ENCODE data around the gene ATR. TPM values are rescaled to one million over a fixed set of nuclear protein-coding genes. Genes with fewer than 3 reads are reported as not detected.
"Not testable (repeated sequence)": the region's sequence is repeated elsewhere in the genome, so short reads cannot be mapped to it uniquely, and the experiment has no call there.

Gene ATR
- total RNA-seq, 1 donor from 2014 or later = 39.1 TPM

DNA sequence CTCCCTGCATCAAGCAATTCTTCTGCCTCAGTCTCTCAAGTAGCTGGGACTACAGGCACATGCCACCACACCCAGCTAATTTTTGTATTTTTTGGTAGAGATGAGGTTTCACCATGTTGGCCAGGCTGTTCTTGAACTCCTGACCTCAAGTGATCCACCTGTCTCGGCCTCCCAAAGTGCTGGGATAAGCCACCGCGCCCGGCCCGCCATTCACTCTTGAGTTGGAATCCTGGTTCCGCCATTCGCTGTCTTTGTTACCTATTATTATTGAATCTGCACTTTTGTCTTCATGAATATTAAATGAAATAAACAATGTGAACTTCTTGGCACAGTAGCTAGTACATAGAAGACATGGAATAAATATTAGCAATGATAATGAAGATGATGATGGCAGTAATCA, 13.7 kb upstream of the ATR start:
- not testable (repeated sequence) for DNase-seq

DNA sequence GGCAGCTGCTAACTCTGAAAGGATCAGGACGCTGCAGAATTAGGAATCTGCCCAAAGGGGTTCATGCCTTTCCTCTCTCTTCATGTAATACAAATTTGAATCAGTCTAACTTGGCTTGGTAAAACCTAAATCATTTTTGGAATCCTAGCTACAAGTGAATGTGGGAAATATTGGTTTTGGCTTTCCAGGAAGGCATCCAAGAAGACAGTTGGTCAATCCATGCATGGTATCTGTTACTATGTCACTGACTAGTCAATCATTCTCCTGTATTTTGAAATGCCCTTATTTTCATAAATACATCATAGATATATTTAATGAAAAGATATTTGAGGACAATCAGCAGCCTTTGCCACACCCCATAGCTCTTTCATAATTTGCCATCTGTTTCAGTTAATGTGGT, 10.2 kb upstream of the ATR start:
- no peak for DNase-seq

DNA sequence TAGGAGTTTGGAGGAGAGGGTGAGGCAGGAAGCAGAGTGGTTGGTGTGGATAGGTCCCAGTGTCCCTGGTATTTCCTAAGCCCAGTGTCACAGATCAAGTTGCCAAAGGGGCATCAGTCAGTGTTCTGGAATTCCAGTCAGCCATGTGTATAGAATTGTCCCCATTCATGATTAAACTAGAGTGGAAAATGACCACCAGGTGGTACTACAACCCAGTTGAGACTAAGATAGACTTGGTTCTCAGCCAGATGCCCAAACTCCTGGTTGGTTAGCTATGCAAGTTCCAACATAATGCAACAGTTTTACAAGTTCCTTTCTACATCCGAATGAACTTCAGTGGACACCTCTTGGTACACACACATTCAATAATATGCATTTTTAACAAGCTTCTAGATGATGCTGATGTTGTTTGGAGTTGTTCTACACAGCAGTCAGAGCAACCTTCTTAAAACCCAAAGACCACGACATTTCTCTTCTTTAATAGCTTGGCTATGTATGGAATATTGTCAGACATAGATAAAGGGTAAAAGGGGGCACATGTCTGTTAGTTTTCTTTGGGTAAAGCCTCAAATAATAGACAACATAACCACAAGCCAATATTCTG, 8.4 kb upstream of the ATR start:
- DNase-seq = peak; percentile 2

DNA sequence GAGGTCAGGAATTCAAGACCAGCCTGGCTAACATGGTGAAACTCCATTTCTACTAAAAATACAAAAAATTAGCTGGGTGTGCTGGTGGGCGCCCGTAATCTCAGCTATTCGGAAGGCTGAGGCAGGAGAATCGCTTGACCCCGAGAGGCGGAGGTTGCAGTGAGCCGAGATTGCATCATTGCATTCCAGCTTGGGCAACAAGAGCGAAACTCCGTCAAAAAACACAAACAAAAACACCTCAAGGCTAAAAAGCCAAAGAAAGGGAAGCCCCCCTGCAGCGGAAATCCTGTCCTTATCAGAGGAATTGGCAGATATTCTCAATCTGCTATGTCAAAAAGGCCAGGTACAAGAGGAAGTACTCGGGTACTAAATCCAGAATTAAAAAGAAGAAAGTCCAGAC, 2.5 kb upstream of the ATR start:
- not testable (repeated sequence) for DNase-seq

DNA sequence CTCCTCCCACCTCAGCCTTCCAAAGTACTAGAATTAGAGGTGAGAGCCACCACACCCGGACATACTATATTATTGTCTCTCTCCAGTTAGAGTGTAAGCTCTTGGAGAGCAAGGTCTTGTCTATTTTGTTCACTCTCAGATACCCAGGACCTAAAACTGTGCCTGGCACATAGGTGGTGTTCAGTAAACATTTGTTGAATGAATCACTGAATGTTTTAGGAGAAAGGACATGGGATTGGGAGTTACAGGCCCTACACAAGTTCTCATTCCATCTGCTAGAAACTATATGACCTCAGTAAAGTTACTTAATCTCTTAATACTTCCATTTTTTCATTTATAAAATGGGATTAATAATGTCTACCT, 1.5 kb upstream of the ATR start:
- DNase-seq = no peak

DNA sequence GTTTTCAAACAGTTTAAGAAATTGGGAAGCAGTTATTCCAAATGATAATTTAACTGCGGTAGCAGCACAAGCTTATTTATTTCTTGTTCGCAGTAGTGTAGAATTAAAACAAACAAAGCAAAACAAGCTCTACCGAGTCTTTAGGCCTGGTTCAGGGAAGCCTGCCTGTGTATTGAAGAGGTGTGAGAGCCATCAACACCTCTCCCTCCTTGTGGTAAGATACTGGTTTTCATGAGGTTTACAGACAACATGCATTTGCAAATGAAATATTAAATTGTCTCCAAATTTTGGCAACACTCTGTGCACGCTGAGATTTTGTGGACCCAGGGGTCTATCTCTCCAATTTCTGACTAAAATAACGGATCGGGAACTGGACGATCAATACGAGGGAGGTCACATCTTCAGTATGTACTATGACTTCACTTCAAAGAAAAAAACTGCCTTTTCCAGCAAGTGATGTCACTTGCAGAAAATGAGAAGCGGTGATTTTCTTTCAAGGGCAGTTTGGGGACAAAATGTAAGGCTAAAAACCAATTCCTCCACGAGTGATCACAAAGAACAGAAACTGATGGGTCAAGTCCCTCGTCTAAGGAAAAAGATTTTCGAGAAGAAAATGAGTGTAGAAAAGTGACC, 721 bp downstream of the ATR start:
- no peak for DNase-seq

DNA sequence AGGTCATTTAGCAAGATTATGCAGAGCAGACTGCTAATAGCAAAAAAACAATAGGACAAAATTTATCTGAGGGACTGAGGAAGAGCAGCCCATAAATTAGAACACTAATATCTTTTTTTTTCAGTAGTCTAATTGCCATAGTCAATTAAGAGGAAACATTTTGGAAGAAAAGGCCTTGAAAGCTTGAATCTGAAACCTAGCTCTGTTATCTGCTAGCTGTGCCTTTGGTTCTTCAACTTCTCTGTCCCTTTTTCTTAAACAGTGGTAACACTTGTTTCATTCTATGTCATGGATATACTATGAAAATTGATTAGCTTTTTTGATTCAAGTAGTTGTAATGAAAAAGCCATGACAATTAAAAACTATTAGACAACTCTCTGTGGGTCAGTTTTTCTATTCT, 1.7 kb downstream of the ATR start:
- no peak for DNase-seq

DNA sequence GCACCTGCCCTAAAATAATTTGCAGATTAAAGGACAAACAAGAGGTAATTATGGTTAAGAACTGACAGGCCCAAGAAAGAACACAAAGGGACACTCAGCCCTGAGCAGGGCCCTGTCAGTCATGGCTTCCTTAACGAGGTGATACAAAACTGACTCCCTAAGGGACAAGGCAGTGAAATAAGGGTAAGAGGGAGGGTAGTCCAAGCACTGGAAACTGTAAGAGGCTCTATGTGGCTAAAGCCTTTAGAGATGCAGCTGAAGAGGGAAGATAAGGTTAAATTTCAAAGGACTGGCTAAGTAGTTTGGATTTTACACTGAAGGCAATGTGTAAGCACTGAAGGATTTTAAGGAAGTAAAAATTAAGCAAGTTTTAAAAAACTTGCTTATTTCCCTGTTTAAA, 3.9 kb downstream of the ATR start:
- no peak for DNase-seq

DNA sequence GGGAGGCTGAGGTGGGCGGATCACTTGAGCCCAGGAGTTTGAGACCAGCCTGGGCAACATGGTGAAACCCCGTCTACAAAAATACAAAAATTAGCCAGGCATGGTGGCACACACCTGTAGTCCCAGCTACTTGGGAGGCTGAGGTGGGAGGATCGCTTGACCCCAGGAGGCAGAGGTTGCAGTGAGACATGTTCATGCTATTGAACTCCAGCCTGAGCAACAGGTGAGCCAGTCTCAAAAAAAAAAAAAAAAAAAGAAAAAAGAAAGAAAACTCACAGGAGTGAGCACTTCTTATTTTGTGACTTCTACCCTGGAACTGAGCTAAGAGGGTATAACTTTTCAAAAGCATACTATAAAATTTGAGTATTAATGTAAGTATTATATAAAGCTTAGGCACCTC, 4.3 kb downstream of the ATR start:
- DNase-seq = not testable (repeated sequence)

DNA sequence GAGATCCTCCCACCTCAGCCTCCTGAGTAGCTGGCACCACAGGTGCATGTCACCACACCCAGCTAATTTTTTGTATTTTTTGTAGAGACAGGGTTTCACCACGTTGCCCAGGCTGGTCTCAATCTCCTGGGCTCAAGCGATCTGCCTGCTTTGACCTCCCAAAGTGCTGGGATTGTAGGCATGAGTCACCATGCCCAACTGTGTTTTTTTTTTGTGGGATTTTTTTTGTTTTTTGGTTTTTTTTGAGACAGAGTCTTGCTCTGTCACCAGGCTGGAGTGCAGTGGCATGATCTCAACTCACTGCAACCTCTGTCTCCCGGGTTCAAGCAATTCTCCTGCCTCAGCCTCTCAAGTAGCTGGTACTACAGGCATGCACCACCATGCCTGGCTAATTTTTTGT, 9.1 kb downstream of the ATR start:
- DNase-seq = not testable (repeated sequence)

DNA sequence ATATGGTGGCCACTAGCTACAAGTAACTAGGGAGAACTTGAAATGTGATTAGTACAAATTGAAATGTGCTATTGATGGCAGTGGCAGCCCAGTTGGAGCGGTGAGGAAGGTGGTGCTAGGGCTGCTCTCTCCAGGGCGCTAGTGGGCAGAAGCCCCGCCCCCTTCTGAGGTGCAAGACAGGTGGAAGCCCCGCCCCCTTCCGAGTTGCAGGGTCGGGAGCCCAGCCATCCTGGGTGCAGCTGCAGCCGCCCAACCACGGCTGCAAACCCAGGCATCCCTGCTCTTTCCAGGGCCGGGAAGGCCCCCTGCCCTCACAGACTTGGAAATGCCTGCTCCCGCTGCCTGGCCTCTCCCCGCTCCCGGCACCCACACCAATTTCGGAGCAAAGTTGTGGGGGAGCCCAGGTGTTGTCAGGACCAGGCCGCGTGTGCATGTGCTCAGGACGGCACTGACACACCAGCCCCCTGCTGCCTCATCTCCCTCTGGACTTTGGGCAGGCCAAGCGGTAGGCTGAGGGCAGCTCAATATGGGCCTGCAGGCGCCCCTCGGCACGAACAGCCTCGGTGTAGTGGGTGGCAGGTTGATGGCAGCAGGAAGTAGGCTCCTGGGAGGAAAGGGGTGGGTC, 10.0 kb downstream of the ATR start:
- no peak for DNase-seq

DNA sequence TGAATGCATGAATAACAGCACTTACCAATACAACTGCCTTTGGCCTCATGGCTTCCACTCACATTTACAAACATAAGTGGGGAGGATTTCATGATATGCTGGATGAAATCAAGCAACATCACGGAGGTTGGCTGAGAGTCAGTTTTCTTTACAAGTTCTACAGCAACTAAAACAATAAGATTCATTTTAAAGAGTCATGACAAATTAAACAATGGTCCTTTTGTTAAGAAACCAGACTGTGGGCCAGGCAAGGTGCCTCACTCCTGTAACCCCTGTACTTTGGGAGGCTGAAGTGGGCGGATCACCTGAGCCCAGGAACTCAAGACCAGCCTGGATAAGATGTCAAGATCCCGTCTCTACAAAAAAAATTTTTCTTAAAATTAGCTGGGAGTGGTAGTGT, 12.4 kb downstream of the ATR start:
- DNase-seq = no peak

DNA sequence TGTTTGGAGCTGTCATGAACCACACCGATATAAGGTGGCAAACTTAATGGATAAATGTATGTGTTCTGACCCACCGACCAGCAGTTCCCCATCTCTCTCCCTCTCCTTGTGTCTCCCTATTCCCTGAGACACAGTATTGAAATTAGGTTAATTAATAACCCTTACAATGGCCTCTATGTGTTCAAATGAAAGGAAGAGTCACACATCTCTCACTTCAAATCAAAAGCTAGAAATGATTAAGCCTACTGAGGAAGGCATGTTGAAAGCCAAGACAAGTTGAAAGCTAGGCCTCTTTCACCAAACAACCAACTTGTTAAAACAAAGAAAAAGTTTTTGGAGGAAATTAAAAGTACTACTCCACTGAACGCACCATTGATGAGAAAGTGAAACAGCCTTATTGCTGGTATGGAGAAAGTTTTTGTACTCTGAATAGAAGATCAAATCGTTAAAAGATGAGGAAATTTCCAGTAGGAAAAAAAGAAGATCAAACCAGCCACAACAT, 15.0 kb downstream of the ATR start:
- no peak for DNase-seq

DNA sequence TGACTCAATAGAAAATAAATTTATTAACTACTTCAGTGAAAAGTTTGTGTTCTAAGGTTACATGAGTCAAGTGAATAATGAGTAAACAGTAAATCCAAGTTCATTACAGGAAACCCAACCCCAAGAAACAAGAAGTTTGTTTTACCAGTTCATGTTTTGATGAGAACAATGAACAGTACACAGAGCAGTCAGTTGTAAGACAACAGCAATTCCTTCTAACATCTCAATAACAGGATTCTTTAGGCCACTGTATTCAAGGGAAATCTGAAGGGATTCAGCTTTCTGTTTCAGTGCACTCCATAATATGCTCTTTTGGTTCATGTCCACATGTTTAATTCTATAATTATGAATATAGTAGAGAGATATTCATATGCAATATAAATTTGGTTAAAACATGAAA, 18.4 kb downstream of the ATR start:
- no peak for DNase-seq

DNA sequence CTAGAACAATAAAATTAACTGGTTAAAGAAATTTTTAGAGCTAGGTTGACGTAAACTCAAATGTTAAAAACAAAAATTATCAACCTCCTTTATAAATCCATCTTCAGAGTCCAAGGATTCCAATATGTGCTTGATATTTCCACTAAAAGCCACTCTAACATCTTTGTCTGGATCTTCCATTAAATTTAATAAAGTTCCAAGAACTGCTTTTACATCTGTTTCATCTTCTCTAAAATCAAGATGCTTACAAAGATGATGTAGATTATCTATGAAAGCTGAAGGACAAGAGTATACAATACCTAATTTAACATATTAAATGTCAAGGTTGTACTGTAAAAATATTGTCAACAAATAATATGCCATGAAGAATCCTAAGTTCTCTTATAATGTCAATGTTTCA, 24.8 kb downstream of the ATR start:
- no peak for DNase-seq

DNA sequence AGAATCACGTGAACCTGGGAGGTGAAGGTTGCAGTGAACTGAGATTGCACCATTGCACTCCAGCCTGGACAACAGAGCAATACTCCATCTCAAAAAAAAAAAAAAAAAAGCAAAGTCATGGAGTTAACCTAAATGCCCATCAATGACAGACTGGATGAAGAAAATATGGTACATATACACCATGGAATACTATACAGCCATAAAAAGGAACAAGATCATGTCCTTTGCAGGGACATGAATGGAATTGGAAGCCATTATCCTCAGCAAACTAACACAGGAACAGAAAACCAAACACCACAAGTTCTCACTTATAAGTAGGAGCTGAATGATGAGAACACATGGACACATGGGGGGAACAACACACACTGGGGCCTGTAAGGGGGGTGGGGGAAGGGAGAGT, 26.0 kb downstream of the ATR start:
- not testable (repeated sequence) for DNase-seq

DNA sequence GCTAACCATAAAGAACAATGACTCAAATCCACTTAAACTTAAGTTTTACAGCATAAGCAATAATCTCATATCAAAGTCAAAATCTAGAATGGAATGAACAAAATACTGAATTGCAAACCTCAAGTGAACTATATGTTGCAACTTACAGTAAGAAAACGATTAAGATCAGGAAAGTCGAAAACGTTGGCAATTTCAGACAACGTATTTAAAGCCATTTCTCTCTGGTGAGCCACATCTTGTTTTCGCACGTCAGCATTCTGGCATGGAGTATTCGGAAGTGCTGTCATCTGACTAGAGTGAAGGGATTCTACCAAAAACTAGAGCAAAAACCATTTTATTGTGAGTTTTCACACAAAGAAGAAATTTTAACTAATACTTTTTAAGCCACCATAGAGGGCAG, 28.5 kb downstream of the ATR start:
- no peak for DNase-seq

DNA sequence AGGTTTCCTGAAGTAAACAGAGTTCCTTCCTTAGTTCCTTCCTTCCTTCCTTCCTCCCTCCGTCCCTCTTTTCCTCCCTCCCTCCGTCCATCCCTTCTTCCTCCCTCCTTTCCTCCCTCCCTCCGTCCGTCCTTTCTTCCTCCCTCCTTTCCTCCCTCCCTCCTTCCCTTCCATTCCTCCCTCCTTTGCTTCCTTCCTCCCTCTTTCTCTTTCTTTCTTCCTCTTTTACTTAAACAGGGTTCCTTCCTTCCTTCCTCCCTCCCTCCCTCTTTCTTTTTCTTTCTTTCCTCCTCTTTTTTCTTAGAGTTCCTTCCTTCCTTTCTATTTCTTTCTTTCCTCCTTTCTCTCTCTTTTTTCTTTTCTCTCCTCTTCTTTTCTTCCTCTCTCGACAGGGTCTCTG, 35.2 kb downstream of the ATR start:
- no peak for DNase-seq

DNA sequence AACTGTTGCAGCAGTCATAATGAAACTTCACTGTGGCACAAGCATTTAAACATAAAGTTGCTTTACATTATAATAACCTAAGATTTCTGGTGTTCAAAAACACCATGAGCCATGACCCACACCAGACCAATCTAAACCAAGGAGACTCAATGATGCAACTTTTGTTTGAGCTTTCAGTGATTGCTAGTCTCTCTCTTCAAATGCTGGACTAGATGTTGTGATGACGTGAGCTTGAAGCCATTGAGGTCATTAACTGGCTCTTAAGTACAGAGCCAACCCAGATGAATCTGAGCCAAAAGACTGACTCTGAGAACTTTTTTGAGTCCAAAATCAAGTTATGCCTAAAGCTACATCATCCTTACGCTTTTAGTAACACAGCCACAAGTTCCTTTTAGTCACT, 36.5 kb downstream of the ATR start:
- no peak for DNase-seq

DNA sequence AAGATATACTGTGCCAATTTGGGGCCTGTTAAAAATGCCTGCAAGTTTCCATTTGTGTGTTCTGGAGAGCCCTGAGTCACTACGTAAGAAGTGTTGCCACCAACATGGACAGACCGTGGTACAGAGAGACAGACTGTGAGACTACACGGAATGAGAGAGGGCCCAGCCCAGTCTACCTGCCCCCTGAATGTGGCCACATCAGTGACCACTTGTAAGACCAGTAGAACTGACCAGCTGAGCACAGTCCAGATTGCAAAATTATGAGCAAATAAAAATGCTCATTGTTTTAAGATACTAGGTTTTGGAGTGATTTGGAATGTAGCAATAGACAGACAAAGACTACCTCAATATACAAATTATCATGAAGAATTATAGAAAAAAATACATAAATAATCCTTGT, 42.0 kb downstream of the ATR start:
- DNase-seq = no peak

DNA sequence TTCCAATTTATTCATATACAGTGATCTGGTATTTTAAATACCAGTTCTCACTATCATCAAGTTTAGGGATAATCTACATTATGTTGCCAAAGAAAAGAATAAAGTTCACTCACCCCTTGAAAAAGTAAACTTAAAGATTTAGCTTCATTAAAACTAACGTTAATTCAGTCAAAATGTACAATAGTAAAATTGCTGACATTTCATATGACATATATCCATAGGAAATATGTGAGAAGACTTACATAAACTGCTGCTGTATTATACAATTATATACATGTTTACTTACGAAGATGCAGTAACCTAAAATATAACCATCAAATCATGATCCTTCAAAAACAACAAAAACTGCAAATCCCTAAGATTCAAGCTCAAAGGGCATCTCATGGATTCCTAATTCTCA, 44.0 kb downstream of the ATR start:
- DNase-seq = no peak

DNA sequence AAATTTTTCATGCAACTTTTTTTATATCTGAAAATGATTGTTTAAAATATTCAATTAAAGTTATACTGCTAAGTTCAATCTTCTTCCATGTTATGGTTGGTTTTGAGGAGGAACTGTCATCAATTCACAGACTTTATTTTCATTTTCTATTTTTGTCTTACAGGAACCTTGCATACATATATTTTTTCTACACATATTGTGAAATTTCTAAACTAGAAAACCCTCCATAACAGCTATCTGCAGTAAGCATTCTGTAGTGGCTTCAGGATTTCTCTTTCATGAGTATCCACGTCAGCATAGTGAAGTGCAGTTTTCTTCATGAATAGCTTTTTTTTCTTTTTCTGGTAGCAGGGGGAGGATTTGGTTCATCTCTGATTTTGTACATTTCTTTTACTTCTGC, 48.2 kb downstream of the ATR start:
- no peak for DNase-seq

DNA sequence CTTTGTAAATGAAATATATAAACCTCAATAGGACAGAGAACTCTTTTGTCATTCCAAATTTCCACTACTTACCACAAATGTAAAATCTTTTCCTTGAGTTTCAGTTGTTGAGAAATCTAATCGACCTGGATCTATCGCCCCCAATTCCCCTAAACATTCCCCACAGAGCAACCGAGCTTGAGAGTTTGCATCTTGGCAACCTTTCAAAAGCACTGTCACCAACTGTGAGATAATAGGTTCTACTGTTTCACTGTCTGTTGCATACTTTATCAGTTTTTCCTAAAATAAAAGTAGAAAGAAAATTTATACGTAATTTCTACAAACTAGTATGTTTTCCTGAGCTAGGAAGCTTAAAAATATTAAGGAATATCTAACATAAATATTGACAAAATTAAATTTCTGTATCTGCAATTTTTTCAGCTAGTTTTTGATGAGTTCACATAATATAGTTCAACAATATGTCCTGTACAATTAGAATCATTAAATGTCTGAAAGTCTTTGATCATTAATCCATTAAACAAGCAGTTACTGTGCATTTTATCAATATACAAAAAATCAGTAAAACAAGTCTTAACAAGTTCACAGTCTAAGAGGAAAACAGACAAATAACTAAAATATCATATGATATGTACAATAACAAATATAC, 54.5 kb downstream of the ATR start:
- DNase-seq = no peak

DNA sequence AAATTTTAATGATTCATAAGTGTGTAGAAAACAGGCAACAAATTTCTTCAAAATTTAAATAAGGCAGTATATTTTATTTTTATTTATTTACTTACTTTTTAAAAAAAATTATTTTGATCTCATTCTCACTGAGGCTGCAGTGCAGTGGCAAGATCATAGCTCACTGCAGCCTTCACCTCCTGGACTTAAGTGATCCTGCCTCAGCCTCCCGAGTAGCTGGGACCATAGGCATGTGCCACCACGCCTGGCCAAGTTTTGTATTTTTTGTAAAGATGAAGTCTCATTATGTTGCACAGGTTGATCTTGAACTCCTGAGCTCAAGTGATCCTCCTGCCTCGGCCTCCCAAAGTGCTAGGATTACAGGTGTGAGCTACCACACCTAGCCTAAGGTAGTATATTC, 69.5 kb downstream of the ATR start:
- DNase-seq = no peak

All from occipital lobe (tissue), 2 donors.